Measurements from ENCODE around the gene CAMK2A. TPM values are rescaled to one million over a fixed set of nuclear protein-coding genes. Genes with fewer than 3 reads are reported as not detected.

The CAMK2A gene
- total RNA-seq, 1 donor from 2014 or later: not detected

DNA sequence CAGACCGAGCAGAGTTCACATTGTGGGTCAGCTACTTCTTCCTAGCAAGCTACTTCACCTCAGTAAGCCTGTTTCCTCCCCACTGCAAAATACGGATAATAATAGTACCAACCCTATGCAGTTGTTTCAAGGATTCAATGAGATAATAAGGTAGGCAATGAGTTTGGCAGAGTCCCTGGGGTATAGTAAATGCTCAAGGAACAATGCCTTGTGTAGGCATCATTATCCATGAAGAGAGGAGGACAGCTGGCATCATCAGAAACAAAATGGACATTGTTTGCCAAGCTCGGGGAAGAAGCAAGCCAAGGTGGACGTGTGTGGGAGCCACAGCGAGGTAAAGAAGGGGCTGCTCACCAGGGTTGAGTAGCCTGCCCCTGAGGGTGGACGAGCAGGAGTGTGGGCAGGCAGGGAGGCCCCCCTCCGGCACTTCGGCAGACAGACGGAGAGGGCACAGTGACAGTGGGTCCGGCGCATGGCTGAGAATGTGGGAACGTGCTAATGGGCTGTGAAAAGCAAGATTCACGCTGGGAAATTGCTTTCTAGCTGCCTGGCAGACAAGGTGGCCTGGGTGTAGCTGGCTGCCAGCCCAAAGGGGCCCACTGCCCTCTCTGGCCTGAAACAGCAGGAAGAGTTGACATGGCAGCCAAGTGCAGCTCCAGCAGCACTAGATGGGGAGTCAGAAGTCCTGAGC lies 10.1 kb downstream of the CAMK2A start:
- DNase-seq (ENCODE audit: low read depth, low spot score): no peak

- DNase-seq (ENCODE audit: low read depth, low spot score): no peak
These were observed 10.7 kb downstream of the CAMK2A start for GRCh38 chr5:150278916-150279315.

- no peak for DNase-seq (ENCODE audit: low read depth, low spot score)
These were observed 11.4 kb downstream of the CAMK2A start for GRCh38 chr5:150278046-150278730.

- no peak for DNase-seq (ENCODE audit: low read depth, low spot score)
These were observed 12.5 kb downstream of the CAMK2A start for GRCh38 chr5:150277043-150277442.

- DNase-seq (ENCODE audit: low read depth, low spot score): no peak
These were observed 14.8 kb downstream of the CAMK2A start for GRCh38 chr5:150274811-150275210.

DNA sequence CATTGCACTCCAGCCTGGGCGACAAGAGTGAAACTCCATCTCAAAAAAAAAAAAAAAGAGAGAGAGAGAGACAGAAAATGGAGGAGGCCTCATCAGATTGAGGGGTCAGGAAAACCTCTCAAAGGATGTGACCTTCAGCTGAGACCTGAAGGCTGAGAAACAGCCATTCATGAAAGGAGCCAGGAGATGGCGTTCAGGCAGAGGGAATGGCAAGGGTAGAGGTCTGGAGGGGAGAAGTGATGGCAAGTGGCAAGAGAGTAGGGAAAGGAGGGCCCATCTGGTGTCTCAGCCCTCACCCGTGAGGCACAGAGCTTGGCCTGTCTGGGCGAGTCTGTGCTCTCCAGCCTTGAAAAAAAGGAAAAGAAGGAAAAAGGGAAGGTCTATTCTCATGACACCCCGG lies 17.0 kb downstream of the CAMK2A start:
- no peak for DNase-seq (ENCODE audit: low read depth, low spot score)

DNA sequence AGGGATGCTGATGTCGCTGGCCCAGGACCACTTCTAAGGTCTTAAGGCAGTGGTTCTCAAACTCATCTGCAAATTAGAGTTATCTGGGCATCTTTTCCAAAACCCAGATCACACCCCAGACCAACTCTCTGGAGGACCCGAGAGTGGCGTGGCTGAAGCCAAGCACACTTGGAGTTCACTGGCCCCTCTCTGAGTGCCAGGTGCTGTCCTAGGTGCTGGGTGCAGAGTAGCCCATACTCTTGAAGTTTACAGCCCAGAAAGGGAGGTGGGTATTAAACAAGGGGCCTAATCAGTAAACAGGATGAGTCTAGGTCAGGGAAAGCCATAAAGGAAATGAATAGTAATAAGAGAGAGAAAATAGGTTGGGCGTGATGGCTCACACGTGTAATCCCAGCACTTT lies 17.6 kb downstream of the CAMK2A start:
- no peak for DNase-seq (ENCODE audit: low read depth, low spot score)

DNA sequence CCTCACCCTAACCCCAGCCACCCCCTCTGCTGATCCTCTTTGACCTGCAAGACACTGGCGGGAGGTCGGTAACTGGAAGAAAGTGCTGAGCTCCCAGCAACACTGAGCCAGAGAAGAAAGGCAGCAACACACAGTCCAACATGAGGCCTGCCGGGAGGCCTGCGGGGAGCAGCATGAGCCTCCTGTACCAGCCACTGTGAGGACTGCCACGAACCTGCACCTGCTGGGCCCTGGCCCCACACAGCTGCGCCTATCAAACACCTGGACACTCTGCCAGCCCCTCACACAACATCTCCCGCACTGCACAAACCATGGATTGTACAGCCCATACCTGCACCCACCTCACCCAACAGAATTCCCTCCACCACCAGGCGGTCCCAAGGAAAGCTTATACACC lies 18.3 kb downstream of the CAMK2A start:
- DNase-seq (ENCODE audit: low read depth, low spot score): no peak

GRCh38 chr5:150270541-150271295 lies 18.9 kb downstream of the CAMK2A start:
- DNase-seq (ENCODE audit: low read depth, low spot score): no peak

DNA sequence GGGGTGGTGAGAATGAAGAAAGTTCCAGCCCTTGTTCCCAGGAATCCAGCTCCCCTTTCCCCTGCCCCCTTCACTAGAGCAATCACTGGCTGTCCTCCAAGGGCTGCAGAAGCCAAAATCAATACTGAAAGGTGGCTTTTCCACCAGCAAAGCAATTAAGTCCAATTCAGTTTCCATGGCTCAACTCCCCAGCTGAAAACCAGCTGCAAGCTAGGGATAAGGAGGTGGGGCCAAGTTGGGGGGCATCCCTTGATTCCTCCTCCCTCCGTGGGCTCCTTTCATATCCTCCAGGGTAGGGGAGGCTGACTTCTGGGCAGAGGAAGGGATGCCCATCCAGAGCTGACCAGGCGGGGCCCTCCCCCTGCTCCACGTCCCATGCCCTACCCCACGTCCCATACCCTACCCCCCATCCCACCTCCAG lies 22.7 kb downstream of the CAMK2A start:
- no peak for DNase-seq (ENCODE audit: low read depth, low spot score)

GRCh38 chr5:150265870-150266383 lies 23.6 kb downstream of the CAMK2A start:
- no peak for DNase-seq (ENCODE audit: low read depth, low spot score)

DNA sequence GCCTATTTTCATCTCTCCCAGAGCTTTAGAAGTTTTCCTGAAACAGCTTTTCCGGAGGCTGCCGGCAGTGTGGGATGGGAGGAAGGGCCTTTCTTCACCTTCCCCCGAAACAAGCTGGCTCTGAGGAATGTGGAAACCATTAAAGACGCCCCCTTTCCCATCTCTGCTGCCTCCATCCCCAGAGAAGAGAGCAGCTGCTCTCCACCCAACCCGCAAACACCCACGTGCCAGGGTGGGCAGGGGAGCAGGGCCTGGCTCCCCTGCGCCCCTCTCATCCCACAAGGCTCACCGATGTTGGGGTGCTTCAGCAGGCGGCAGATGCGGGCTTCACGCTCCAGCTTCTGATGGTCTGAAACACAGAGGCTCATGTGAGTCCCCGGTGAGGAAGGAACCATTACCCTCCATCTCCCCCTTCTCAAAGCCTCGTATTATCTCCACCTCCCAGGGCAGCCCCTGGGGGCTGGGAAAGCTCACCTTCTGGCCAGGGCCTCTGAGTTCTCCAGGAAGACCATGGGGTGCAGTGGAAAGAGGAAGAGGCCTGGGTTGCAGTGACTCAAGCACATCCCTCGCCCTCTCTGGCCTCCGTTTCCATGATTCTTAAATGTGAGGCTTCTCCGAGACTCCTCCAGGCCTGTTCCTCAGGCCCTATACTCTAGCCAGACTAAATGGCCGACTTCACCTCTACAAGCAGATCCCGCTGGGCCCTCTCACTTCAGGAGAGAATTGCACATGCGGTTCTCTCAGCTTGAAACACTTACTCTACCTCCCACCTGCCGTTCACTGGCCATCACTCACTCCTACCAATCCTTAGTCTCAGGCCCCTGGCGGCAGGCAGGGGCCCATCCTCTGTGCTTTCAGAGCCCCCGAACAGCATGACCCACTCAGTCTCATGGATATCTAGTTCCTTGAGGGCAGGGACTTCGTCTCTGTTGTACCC lies 24.6 kb downstream of the CAMK2A start:
- no peak for DNase-seq (ENCODE audit: low read depth, low spot score)

DNA sequence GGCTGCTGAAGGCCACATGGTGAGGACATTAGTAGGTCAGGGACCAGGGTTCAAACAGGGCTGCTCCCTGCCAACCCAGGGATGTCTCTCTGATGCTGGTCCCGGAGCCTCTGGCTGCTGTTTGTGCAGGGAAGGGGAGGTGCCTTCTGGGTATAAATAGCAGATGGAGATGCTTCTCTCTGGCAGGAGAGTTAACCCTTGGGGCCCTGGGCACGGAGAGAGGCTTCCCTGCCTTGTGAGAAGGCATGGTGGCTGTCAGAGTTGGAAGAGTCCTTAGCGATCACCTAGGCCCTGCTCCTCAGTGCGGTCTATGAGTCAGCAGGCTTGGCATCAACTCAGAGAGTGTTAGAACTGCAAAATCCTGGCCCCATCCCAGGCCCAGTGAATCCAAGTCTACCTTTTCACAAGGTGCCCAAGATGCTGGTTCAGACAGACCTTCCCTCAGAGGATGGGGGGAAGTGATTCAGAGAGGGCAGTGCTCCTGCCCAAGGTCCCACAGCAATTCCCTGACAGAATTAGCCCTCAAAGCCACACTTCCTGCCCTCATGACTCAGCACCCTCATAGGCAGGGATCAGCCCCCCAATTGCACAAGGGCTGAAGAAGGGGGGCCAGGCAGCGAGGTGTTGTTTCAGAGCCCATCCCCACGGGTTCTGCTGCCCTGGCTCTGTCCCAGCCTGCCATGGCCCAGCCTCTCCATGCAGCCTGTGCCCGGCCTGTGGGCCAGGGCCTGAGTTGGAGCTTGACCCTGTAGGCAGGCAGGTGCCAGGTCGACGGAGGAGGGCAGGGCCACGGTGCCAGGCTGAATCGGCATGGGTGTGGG lies 25.6 kb downstream of the CAMK2A start:
- DNase-seq (ENCODE audit: low read depth, low spot score): no peak

GRCh38 chr5:150263375-150263775 lies 26.2 kb downstream of the CAMK2A start:
- no peak for DNase-seq (ENCODE audit: low read depth, low spot score)

- DNase-seq (ENCODE audit: low read depth, low spot score): no peak
These were observed 27.1 kb downstream of the CAMK2A start for GRCh38 chr5:150262502-150262901.

DNA sequence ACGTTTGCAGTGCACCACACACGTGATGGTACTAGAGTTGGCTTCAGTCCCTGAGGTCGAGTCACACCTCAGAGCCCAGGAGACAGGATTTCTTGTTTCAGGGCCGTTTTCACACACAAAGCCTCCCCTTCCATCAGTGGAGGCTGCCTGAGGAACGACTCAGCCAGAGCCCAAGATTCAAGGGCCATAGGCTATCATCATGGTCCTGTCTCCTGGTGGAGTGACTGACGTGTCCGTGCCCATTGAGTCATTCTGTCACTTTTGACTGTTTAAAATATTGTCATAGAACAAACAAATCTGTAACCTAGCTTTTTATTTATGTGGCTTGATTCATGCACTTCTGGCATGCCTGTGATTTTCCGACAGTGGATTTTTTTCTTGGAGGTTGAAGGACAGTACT lies 28.3 kb downstream of the CAMK2A start:
- DNase-seq (ENCODE audit: low read depth, low spot score): no peak

DNA sequence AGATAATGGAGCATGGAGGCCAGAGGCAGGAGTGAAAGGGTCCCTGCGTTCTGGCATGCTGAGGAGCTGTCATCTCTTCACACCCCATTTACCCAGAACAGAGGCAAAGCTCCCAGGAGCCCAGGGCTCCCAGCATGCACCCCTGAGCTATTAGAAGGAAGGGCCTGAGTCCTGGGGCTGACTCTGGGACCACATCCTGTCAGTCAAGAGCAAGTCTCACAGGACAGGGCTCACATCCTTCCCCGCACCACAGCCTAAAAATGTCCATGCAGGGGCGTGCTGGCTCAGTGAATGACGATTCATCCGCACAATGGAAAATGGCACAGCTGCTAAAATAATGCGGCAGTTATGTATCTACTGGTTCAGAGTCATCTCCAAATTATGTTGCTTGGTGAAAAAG lies 31.4 kb downstream of the CAMK2A start:
- DNase-seq (ENCODE audit: low read depth, low spot score): no peak

- DNase-seq (ENCODE audit: low read depth, low spot score): no peak
These were observed 32.1 kb downstream of the CAMK2A start for GRCh38 chr5:150257424-150257823.

- DNase-seq (ENCODE audit: low read depth, low spot score): no peak
These were observed 33.0 kb downstream of the CAMK2A start for GRCh38 chr5:150256410-150257064.
